Stimulated activated CD8-positive, alpha-beta memory T cell treated with anti-CD3 and anti-CD28 coated beads, Interleukin-15, amount 100 ng/mL, for 24 hours (primary cell): ENCODE results near the gene KHK.

Experiments
- DNase-seq: peaks from one replicate; pipeline ENCODE4 v3.0.0-alpha.2; 2020; ENCODE audit warnings: low read depth

Gene KHK

DNA sequence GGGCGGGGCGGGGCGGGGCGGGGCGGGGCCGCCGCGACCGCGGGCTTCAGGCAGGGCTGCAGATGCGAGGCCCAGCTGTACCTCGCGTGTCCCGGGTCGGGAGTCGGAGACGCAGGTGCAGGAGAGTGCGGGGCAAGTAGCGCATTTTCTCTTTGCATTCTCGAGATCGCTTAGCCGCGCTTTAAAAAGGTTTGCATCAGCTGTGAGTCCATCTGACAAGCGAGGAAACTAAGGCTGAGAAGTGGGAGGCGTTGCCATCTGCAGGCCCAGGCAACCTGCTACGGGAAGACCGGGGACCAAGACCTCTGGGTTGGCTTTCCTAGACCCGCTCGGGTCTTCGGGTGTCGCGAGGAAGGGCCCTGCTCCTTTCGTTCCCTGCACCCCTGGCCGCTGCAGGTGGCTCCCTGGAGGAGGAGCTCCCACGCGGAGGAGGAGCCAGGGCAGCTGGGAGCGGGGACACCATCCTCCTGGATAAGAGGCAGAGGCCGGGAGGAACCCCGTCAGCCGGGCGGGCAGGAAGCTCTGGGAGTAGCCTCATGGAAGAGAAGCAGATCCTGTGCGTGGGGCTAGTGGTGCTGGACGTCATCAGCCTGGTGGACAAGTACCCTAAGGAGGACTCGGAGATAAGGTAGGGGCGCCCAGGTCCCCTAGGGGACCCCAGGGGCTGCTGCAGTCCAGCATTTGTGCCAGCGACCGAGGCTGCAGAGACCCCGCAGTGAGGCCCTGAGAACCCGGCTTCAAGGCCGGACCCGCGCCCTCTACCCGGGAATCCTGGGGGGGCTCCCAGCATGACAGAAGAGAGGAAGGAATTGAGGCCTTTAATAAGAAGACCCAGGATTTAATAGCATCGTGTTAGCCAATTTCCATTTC lies at the start of gene KHK:
KHK (plus strand) TSS at position 49 of the 870 bp plus-strand sequence; CDS start at position 537, 488 bp downstream.
- DNase-seq: no peak

DNA sequence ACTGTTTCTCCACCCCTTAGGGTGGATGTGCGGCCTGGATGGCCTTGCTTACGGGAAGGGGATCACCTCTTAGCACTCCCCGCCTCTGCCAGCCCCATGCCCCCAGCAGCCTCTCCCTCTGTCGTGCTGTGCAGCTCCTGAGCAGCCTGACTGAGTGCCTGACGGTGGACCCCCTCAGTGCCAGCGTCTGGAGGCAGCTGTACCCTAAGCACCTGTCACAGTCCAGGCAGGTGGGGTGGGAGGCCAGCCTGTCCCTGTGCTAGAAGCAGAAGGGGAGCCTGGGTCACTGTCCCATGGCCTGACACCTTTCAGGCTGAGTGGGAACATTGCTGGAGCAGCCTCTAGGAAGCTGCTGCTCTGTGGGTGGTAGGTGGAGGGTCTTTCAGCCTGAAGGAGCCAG lies 48.6 kb upstream of the KHK start:
- no peak for DNase-seq

DNA sequence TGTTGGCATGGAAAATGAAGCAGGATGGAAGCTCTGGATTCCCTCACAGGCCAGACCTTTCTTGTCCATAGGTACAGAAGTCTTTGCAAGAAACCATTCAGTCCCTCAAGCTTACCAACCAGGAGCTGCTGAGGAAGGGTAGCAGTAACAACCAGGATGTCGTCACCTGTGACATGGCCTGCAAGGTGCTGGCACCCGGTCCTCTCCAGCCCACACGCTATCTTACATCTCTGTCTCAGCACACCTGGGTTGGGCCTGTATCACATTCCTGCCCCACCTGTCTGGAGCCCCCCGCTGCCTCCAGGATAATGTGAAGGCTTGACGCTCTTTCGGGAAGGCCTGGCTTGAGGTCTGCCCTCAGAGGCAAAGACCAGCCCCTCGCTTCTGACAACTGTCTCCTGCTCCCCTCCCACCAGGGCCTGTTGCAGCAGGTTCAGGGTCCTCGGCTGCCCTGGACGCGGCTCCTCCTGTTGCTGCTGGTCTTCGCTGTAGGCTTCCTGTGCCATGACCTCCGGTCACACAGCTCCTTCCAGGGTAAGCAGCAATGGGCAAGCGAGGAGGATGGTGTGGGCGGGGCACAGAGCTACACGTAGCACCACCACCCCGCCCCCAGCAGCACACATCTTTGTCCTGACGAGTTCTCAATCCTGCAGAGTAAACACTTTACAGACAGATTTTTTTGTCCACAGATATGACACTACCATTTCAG lies 47.8 kb upstream of the KHK start:
- no peak for DNase-seq

DNA sequence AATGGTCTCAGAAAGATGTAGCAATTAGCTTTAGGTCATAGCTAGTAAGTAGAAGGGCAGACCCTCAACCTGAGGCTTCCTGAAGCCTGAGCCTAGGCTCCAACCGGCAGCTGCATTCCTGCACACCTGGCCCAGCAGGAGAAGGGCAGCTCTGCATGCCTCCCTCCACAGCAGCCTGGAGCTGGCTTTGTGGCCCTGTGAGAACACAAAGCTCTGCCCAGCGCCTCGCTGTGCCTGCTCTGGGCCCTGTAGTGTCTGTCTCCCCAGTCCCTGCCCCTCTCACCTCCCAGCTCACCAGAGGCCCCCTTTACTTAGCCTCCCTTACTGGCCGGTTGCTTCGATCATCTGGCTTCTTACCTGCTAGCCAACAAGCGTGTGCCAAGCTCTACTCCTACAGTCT lies 47.1 kb upstream of the KHK start:
- no peak for DNase-seq

DNA sequence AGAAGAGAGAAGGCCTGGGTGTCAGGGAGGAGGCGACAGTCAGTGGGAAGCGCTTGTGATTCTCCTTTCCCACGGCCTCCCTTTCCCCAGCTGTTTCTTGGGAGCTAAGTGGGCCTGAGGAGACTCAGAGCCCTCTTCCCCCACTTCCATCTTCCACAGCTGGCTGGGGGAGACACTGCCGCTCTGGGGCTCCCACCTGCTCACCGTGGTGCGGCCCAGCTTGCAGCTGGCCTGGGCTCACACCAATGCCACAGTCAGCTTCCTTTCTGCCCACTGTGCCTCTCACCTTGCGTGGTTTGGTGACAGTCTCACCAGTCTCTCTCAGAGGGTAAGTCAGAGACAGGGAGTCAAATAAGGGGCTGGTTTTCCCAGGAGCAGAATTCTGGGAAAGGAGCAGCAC lies 46.7 kb upstream of the KHK start:
- no peak for DNase-seq

DNA sequence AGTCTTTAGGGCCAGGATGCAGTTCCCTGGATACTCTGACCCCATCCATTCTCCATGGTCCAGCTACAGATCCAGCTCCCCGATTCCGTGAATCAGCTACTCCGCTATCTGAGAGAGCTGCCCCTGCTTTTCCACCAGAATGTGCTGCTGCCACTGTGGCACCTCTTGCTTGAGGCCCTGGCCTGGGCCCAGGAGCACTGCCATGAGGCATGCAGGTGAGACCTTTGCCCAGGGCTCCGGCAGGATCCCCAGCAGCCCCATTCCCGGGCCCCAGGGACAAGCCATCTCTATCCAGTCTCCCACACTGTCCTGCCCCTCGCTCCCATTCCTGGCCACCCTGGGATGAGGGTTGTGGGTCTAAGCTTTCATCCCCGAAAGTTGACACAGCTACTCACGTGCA lies 46.3 kb upstream of the KHK start:
- DNase-seq: no peak

DNA sequence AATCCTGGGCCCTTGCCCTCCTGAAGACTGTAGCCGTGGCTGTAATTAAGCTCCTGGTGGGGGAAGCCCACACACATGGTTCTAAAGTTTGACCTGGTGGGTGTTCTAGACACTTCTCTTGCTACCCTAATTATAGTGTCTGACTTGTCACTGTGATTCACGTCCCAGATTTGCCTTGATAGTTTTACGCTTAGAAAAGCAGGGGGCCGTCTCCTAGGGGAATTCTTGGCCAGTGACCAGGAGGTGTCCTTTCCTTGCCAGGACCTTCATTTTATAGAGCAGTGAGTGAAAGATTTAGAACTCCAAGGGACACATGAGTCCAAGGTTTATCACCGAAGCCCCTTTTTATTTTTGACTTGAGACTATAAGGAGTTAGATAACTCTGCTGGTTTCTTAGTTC lies 44.8 kb upstream of the KHK start:
- DNase-seq: no peak

DNA sequence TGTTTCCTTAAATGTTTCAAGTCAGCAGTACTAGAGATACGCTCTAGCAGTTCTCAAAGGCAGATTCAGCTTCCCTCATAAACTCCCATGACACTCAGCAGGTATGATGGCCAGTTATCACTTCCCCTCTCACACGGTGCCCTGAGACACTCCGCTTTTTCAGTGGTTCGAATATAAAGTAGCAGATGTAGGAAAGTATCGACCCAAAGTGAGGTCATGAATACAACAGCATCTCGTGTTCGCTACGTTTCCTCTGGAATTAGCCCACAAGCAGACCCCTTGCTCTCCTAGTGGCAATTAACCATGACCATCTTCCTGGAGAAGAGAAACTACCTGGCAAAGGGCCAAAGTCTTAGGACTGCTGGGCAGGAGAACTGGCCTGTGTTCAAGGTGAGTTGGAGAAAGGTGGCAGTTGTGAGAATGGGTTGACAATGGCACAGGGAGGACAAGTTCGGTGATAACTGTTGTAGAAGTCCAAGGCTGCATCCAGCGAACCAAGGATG lies 44.4 kb upstream of the KHK start:
- DNase-seq: no peak

DNA sequence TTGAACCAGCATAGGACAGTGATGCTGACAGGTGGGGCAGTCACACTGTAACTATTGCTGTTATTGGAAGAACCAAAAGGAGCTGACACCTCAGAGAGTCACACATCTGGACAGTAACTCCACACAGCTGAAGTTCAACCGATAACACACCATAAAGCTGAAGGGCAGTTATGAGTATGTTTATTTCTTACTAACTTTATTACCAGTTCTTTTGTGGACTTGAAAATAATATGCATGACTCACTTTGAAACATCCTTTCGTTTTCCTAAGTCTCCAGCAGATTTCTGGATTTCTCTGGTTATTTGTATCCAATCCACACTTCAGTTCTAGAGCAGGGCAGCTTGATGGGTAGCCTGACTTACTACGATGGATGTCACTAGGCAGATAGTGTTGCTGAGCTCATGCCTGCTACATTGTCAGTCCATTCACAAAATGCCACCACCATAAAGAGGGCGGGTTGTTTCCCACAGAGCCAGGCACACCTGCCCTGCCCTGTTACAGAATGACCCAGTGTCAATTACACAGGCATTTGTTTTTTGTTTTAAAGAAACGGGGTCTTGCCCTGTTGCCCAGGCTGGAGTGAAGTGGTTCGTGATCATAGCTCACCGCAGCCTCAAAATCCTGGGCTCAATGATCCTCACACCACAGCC lies 43.5 kb upstream of the KHK start:
- DNase-seq: no peak

DNA sequence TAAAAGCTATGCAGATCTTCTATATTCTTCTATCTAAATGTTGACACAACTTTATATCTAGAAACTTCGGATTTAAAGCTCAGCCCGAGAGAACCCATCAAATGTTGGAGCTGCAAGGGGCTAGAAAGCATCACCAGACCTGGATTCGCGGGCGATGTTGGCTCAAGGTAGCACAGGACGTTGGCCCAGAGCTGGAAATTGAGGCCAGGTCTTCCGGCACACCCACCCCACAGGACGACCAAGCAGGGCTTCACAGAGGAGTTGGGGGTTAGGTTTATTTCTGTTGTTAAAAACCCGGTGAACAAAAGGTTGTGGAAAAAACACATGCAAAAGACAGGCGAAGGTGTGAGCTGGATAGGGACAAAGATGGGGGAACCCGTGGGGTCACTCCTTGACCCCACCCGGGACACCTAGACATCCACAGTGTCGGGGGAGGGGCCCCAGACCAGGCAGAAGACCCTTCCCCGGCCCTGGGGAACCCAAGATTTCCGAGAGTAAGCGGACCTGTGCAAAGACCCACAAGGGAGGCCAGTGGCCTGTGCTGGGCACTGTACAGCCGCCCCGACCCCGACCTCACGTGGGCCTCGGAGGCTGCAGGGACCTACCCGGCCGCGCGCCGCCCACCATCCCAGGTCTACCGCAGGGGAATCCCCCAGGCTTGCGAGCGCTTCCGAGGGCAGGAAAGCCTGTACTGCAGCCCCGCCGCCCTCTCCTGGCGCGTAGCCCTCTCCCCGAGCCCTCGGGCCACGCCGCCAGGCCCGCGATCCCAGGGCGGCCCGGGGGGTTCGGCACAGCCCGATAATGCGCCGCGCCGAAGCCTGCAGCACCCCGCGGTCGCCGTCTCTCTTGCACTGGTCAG lies 36.9 kb upstream of the KHK start:
- peak; percentile 47 for DNase-seq

DNA sequence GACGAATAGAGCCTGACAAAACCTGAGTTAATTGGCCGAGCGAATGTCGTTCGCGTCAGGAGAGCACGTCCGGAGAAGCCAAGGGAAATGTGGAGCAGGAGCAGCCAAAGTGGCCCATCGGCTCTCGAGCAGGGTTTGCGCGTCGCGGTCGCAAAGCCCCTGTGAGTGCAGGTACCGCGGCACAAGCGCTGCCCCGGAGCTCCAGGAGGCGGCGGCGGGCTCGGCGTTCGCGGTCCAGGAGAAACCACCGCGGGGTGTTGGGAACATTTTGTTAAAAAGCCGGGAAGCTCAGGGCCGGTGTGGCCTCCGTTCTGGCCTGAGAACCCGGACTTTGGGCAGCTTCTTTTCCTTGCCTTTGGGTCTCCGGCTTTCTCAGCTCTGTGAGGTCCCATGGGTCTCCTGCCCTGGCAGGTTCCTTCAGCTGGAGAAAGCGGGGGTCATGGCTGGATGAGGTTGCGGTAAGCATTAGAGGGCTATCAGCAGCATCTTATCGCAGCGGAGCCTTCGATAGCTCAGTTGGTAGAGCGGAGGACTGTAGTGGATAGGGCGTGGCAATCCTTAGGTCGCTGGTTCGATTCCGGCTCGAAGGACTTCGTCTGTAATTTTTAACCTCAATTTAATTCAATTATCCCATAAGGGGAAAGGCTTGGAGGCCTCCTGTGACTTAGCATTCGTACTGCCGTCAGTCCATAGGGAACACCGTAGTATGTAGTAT lies 36.1 kb upstream of the KHK start:
- peak; percentile 87 for DNase-seq

DNA sequence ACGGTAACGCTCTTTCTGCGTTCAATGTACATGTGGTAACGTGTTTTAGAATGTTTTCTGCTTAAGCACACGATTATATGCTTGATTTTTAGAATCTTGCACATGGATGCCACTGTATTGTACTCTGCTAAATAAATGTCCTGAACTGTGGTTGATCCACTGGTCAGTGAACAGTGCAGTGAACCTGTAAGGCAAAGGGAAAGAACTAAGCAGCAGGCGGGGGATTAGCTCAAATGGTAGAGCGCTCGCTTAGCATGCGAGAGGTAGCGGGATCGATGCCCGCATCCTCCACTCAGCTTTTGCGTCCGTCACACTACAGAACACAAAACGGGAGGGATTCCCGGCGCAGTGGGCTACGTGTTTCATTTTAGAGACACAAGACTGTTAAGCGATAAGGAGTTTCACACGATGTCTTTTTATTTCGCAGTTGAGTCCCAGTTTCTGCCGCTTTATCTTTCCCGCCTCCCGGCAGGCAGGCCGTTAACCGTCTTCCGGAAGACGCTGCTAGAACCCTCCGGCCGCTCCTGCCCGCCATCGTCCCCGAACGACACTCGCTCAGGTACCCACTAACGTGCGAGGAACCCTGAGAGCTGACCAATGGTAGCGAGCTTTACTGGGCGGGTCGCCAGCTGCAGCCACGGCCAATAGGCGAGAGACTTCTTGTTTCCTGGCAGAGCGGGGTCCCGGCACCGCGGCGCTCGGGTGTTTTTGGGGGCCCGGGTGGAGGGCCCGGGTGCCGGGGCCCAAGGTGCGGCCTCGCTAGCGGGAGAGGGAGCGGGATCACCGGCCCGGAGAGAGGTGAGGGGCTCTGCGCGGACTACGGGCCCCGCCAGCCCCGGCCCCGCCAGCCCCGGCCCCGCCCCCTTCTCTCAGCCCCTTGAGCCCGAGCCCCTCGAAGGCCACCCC lies 35.3 kb upstream of the KHK start, which contains the start of gene AGBL5:
AGBL5 (plus strand) TSS at position 673 of the 906 bp plus-strand sequence. CDS start 1,291 bp downstream, outside the sequence.
- peak; percentile 88 for DNase-seq

DNA sequence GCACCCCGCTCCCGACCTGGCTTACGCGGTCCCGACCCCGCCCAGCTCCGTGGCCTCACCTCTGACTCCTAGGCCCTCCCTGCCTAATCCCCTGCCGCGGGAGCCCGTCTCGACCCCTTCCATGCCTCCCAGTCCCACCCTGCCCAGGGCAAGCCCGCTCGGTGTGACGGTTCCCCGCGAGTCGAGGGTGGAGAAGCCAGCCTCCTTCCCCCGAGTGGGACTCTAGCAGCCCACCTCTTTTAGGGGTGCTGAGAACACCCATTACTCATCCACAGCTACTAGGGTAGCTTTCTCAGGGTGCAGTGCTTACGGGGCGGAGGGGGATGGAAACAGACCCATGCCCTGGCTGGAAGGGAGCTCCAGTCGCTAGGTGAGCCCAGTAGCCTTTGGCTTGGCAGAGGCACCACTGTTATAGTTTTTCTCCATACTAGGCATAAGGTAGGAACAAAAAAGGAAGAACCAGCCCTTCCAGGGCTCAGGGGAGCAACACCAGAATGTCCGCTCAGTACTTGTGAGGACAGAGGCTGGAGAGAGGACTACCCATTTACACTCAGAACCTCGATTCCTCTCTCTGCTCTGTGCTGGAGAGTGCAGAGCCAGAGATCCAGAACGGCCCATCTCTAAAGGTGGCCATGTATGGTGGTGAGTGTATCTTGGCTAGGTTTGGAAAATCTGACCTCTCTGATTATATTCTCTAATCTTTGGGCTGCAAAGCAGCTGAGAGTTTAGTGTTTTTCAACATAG lies 34.5 kb upstream of the KHK start:
- DNase-seq: no peak

DNA sequence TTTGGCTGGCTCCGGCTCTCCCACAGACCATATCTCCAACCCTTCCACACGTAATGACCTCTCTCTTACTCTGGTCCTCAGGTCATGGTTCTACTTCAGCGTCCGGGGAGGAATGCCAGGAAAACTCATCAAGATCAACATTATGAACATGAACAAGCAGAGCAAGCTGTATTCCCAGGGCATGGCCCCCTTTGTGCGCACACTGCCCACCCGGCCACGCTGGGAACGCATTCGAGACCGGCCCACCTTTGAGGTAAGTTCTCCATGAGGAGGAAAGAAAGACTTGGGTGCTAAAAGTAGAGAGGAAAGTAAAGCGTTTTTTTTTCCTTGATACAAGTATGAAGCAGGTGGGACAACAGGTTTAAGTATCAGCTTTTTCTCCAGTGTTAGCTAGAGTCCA lies 33.3 kb upstream of the KHK start:
- DNase-seq: no peak

DNA sequence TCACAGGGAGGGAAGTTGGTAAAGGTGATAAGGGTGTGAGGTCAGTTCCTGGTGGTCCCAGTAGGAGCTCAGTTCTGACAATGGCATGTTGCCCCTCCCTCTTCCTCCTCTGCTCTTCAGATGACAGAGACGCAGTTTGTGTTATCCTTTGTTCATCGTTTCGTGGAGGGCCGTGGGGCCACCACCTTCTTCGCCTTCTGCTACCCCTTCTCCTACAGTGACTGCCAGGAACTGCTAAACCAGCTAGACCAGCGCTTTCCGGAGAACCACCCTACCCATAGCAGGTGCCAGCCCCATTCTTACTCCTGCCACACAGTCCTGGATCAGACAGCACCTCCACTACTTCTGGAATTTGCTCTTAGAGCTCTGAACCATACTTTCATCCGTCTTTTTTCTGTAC lies 32.8 kb upstream of the KHK start:
- no peak for DNase-seq

DNA sequence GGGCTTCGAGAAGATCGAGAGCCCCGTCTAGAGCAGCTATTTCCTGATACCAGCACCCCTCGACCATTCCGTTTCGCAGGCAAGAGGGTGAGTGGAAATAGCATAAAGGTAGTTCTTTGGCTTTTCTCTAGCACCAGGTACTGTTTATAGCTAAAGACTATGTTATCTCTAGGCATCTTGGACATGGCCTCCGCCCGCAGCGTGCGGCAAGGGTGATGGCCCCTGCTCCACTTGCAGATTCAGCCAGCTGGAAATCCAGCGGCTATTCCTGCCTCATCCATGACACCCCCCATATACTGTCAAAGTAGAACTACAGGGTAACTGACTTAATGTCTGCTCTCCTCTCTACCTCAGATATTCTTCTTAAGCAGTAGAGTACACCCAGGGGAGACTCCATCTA lies 31.9 kb upstream of the KHK start:
- no peak for DNase-seq

DNA sequence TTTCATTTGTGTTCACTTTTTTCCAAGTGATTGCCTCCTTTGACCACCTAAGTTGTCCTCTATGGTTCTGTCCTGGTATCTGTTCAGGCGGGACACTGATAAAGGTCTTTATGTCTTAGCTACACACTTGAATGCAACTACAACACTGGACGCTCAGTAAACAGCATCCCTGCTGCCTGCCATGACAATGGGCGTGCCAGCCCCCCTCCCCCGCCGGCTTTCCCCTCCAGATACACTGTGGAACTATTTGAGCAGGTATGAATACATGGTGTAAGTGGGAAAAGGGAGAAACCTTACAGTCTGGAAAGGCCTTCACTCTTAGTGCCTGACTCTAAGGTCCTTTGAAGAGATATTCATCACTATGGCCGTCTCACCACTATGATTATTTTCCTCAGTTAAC lies 29.4 kb upstream of the KHK start:
- no peak for DNase-seq

DNA sequence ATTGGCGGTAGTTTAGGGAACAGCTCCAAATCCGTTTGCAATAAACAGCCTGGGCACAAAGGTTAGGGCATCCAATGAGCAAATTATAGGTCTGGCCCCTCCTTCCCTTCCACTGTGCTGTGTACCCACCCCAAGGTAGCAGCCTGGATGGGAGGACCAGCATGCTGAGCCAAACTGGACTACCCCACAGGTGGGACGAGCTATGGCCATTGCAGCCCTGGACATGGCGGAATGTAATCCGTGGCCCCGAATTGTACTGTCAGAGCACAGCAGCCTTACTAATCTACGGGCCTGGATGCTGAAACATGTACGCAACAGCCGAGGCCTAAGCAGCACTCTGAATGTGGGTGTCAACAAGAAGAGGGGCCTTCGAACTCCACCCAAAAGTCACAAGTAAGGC lies 28.4 kb upstream of the KHK start:
- no peak for DNase-seq

DNA sequence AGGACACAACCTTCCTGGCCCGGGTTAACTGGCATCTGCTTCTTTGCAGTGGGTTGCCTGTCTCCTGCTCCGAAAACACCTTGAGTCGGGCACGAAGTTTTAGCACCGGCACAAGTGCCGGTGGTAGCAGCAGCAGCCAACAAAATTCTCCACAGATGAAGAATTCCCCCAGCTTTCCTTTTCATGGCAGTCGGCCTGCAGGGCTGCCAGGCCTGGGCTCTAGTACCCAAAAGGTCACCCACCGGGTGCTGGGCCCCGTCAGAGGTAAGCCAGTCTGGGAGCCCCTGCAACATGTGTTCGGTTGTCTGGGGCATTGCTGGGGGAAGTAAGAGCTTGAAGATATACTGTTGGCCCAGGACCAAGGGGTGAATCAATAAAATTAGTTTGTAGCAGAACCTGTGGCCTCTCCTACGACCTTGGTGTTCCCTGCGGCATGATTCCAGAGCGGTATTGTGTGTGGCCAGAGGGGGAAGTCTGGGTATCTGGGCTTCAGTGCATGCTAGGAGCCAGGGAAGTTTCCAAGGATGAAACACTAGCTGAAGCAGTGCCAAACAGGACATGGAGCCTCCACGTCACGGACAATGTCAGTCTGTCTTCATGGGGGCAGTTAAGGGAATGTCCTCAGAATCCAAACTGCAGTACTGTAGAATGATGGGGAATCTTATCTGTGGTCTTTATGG lies 27.3 kb upstream of the KHK start:
- no peak for DNase-seq
